Measurements from ENCODE around the gene OS9.

Gene OS9

DNA sequence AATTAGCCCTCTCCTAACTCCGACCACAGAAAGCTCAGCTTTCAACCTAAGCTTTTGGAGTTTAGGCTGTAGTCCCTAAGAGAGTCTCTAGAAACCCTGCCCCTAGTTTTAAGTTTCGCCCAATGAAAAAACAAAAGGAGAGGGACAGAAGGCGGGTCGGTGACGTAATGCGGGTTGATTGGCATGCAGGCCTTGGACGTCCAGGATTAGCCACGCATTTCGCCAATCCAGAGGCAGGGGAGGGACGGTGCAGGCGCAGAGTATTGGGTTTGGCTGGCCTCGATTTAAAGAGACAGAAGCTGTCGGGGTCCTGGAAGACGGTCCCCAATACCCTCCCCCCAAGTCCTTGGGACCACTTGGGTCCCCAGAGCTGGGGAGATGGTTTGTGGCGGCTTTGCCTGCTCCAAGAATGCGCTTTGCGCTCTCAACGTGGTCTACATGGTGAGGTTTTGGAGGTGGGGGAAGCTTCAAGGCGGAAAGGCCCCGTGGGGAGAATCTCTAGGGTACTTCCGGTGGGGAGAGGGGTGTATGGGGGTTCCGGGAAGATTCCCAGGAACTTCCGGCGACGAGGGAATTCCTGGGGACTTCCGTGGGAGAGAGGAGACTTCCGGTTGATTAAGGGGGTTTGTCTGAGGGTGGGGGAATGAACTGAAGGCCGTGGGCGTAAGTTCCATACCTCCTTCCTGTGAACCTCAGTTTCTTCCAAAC is 51.0 kb downstream of the OS9 start, which contains the start of gene TSPAN31:
TSS of gene TSPAN31 (plus strand) at position 263 of the 708 bp plus-strand sequence. CDS start at position 379, 116 bp downstream.
- TF ChIP-seq, protein P1, sequence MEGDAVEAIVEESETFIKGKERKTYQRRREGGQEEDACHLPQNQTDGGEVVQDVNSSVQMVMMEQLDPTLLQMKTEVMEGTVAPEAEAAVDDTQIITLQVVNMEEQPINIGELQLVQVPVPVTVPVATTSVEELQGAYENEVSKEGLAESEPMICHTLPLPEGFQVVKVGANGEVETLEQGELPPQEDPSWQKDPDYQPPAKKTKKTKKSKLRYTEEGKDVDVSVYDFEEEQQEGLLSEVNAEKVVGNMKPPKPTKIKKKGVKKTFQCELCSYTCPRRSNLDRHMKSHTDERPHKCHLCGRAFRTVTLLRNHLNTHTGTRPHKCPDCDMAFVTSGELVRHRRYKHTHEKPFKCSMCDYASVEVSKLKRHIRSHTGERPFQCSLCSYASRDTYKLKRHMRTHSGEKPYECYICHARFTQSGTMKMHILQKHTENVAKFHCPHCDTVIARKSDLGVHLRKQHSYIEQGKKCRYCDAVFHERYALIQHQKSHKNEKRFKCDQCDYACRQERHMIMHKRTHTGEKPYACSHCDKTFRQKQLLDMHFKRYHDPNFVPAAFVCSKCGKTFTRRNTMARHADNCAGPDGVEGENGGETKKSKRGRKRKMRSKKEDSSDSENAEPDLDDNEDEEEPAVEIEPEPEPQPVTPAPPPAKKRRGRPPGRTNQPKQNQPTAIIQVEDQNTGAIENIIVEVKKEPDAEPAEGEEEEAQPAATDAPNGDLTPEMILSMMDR (IDR thresholded peaks at IDR 0.05; ENCODE audit: low read depth, low read length, missing control alignments), result no peak
- peak within 1 kb of the TSS; percentile 59 for H3K4me3 ChIP-seq (replicated peaks; ENCODE audit: low read depth, low read length)
- DNase-seq (ENCODE audit: extremely low read depth, low read depth), result peak; percentile 94

DNA sequence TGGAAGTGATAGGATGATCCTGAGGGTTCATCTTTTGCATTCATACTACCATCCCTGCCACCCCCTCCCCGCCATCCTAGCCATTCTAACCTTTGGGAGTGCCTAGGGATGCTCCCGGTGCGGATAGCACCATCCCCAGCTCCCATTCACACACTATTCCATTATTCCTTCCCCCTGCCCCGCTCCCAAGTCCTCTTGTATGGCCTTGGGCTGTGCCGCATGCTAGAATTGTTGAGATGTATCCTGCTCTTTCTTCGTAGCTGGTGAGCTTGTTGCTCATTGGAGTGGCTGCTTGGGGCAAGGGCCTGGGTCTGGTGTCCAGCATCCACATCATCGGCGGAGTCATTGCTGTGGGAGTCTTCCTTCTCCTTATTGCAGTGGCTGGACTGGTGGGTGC is 51.6 kb downstream of the OS9 start:
- TF ChIP-seq, protein P1 (IDR thresholded peaks at IDR 0.05; ENCODE audit: low read depth, low read length, missing control alignments), result no peak
- DNase-seq (ENCODE audit: extremely low read depth, low read depth), result no peak
- H3K4me3 ChIP-seq (replicated peaks; ENCODE audit: low read depth, low read length), result peak overlapping the region; percentile 59

DNA sequence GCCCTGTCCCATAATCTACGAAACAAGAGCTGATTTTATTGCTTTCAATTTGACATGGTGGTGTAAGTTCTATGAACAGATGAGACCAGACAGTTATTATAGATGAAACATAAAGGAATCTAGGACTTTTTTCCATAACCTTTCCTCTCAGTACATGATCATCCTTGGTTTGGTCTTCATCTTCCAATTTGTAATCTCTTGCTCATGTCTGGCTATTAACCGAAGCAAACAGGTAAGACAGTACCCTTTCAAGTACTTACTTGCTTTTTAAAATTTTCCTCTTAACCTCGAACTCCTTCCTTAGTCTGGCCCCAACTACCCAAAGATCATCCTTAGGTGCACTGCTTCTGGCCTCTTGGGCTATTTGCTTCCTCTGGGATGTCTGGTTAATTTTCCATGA is 52.1 kb downstream of the OS9 start:
- no peak for DNase-seq (ENCODE audit: extremely low read depth, low read depth)
- H3K4me3 ChIP-seq (replicated peaks; ENCODE audit: low read depth, low read length), result 0 out of 2 replicates have a peak overlapping the region, but pooled peaks have one; percentile 59
- TF ChIP-seq, protein P1 (IDR thresholded peaks at IDR 0.05; ENCODE audit: low read depth, low read length, missing control alignments), result no peak

DNA sequence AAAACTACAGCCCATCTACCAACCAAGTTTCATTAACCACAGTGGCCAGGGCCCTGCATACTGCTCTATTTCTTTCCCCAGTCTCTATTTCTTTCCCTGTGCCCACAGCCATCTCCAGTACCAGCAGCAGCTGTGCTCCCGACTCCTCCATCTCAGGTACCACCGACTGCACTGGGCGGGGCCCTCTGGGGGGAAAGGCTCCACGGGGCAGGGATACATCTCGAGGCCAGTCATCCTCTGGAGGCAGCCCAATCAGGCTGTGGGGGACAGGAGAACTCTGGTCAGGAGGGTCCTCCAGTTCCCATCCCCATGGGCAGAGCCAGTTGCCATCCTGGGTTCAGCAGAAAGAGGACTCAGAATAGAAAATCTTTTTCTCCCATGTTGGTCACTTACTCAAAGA is 55.1 kb downstream of the OS9 start:
- TF ChIP-seq, protein P1 (IDR thresholded peaks at IDR 0.05; ENCODE audit: low read depth, low read length, missing control alignments), result no peak

DNA sequence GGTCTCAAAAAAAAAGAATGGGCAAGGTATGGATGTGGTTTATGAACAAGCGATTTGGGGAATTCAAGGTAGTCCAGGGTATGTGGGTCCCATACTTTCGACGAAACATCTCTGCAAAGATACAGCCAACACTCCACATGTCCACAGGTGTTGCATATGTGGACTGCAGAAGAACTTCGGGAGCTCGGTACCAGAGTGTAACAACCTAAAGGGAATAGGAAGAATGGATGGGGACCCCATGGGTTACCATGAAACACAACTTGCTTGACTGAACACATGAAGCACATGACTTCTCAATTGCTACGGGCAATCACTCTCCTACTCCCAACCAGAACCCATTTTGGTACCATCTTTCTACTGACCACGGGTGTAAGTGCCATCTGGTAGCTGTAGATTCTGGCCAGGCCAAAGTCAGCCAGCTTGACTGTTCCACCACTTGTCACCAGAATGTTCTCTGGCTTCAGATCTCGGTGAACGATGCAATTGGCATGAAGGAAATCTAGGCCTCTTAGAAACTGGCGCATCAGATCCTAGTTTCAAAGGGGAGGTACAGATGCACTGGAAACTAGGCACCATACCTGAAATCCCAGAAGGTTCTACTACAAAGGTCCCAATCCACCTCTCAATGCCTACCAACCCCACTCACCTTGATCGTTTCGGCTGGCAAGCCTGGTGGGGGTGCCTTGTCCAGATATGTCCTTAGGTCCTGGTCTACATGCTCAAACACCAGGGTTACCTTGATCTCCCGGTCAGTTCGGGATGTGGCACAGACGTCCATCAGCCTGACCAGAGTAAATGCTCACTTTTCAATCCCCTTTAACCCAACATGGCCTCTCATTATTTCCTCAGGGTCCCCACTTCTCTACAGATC is 56.9 kb downstream of the OS9 start:
- DNase-seq (ENCODE audit: extremely low read depth, low read depth), result no peak
- peak overlapping the region; percentile 82 for H3K4me3 ChIP-seq (replicated peaks; ENCODE audit: low read depth, low read length)
- TF ChIP-seq, protein P1 (IDR thresholded peaks at IDR 0.05; ENCODE audit: low read depth, low read length, missing control alignments), result no peak

More for the DNA sequence above, 55.1 kb downstream of the OS9 start:
- no peak for DNase-seq (ENCODE audit: extremely low read depth, low read depth)
- no peak overlapping the region for H3K4me3 ChIP-seq (replicated peaks; ENCODE audit: low read depth, low read length)

DNA sequence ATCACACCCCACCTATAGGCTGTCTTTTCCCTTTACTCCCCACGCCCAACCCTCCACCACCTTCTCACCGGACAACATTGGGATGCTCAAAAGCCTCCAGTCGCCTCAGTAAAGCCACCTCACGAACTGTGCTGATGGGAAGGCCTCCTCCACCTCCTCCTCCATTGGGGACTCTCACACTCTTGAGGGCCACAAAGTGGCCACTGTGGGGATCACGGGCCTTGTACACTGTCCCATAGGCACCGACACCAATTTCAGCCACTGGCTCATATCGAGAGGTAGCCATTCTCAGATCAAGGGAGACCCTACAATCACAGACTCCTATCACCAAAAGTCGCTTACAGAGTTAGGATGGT is 57.5 kb downstream of the OS9 start:
- TF ChIP-seq, protein P1 (IDR thresholded peaks at IDR 0.05; ENCODE audit: low read depth, low read length, missing control alignments), result no peak
- DNase-seq (ENCODE audit: extremely low read depth, low read depth), result no peak
- H3K4me3 ChIP-seq (replicated peaks; ENCODE audit: low read depth, low read length), result peak overlapping the region; percentile 82

Measured in HFF-Myc (cell line).